Inflammatory macrophage treated with lipopolysaccharide for 1 hour (primary cell): Measurements from ENCODE around the gene IL18.

Source experiments
- DNase-seq, 2 donors: peaks; one replicate each; pipeline ENCODE4 v3.0.0-alpha.2; 2020 to 2022

The IL18 gene

GRCh38 chr11:112115386-112115785, 48.5 kb downstream of the IL18 start:
- no peak for DNase-seq

GRCh38 chr11:112114460-112114859, 49.4 kb downstream of the IL18 start:
- DNase-seq, result no peak

GRCh38 chr11:112113539-112114457, 50.1 kb downstream of the IL18 start:
- DNase-seq, result peak; percentile 63 to 75

- no peak for DNase-seq
Measured at GRCh38 chr11:112106070-112106469, 57.8 kb downstream of the IL18 start.

- DNase-seq, result peak; percentile 82 to 94
Measured at GRCh38 chr11:112103446-112103845, 60.4 kb downstream of the IL18 start.

- DNase-seq, result peak; percentile 42 to 66
Measured at GRCh38 chr11:112100462-112100861, 63.4 kb downstream of the IL18 start.

GRCh38 chr11:112097734-112098528, 66.0 kb downstream of the IL18 start:
- DNase-seq, result no peak

- no peak for DNase-seq
Measured at GRCh38 chr11:112096194-112096593, 67.7 kb downstream of the IL18 start.

GRCh38 chr11:112095302-112095701, 68.6 kb downstream of the IL18 start:
- DNase-seq, result peak; percentile 56 to 60
